Fibroblast of lung (primary cell): ENCODE results near the gene SHISA4. TPM values are rescaled to one million over a fixed set of nuclear protein-coding genes. Genes with fewer than 3 reads are reported as not detected.

ENCODE experiments used
- DNase-seq, 2 donors: peaks; one replicate each; pipeline versions ENCODE4 v3.0.0 to v3.0.0-alpha.2; 2010; ENCODE audit warnings: low read depth in 2 of 2
- H2AFZ ChIP-seq: 2 replicates; pipeline ENCODE4 v1.5.1; 2012; ENCODE audit warnings: low read length, control low read depth, inconsistent platforms
- H3K27ac ChIP-seq: 2 replicates; pipeline ENCODE4 v1.5.1; 2011; ENCODE audit warnings: low read length, control low read depth; ENCODE audit not compliant: insufficient read depth
- H3K27me3 ChIP-seq: 2 replicates; pipeline ENCODE4 v1.5.1; 2011; ENCODE audit warnings: mild to moderate bottlenecking, low read length; ENCODE audit not compliant: control insufficient read depth, insufficient read depth
- H3K36me3 ChIP-seq: 2 replicates; pipeline ENCODE4 v1.5.1; 2011; ENCODE audit warnings: low read length; ENCODE audit not compliant: control insufficient read depth, insufficient read depth
- H3K4me1 ChIP-seq: 2 replicates; pipeline ENCODE4 v1.5.1; 2011; ENCODE audit warnings: low read length; ENCODE audit not compliant: control insufficient read depth, insufficient read depth; ENCODE audit errors: extremely low read depth
- H3K4me2 ChIP-seq: 2 replicates; pipeline ENCODE4 v1.5.1; 2011; ENCODE audit warnings: low read length, control low read depth; ENCODE audit not compliant: insufficient read depth; ENCODE audit errors: extremely low read depth
- H3K4me3 ChIP-seq, 4 experiments: fragments of 200-600 bp in 1 of 4; sonication (generic) in 1 of 4; replicated peaks in 1 of 4; 2 replicates each; pipeline ENCODE4 v1.5.1; 2011 to 2016; ENCODE audit warnings: low read length in 4 of 4, low read depth in 3 of 4, mild to moderate bottlenecking in 3 of 4, control low read depth in 2 of 4, inconsistent platforms in 1 of 4, mixed read lengths in 1 of 4; ENCODE audit not compliant: insufficient read depth in 1 of 4; ENCODE audit errors: control extremely low read depth in 1 of 4
- H3K79me2 ChIP-seq: 2 replicates; pipeline ENCODE4 v1.5.1; 2012; ENCODE audit warnings: mild to moderate bottlenecking, low read length, inconsistent platforms; ENCODE audit not compliant: control insufficient read depth, insufficient read depth
- H3K9ac ChIP-seq: 2 replicates; pipeline ENCODE4 v1.5.1; 2011; ENCODE audit warnings: mild to moderate bottlenecking, low read length, control low read depth; ENCODE audit not compliant: insufficient read depth
- H3K9me3 ChIP-seq: 2 replicates; pipeline ENCODE4 v1.5.1; 2012; ENCODE audit warnings: low read depth, low read length; ENCODE audit not compliant: control insufficient read depth, insufficient read depth
- H4K20me1 ChIP-seq: 2 replicates; pipeline ENCODE4 v1.5.1; 2011; ENCODE audit warnings: low read length; ENCODE audit not compliant: control insufficient read depth, insufficient read depth; ENCODE audit errors: extremely low read depth
- EZH2 ChIP-seq: IDR thresholded peaks from 2 replicates; pipeline ENCODE4 v1.5.1; 2012; ENCODE audit warnings: low read length, control low read depth, mild to moderate bottlenecking; ENCODE audit errors: missing control alignments
- polyA plus RNA-seq, 2 donors: library from polyadenylated mRNA; depleted of rRNA in 1 of 2; stranded (reverse) in 1 of 2; unstranded in 1 of 2; fragments of >200 nt; gene quantifications; 2 replicates each; pipeline ENCODE4 v1.2.1, GENCODE V29; 2011 to 2012; ENCODE audit warnings: missing spikeins in 1 of 2
- total RNA-seq: library from RNA; depleted of rRNA; stranded (reverse); fragments of >200 nt; gene quantifications from 2 replicates; pipeline ENCODE4 v1.2.1, GENCODE V29; 2014
- TF ChIP-seq, protein P1 (sequence below), 2 donors: IDR thresholded peaks in 1 of 2; conservative IDR thresholded peaks in 1 of 2; 1 replicate in 1 of 2; 2 replicates in 1 of 2; pipeline ENCODE4 v1.5.1; 2011 to 2012; ENCODE audit warnings: low read length in 2 of 2, control low read depth in 1 of 2, inconsistent platforms in 1 of 2, low read depth in 1 of 2, mild to moderate bottlenecking in 1 of 2

Gene SHISA4
- total and polyA plus RNA-seq, 2 donors (not counting 1 experiment from before 2014, with no cell fraction given), result 19.0 to 27.1 TPM

DNA sequence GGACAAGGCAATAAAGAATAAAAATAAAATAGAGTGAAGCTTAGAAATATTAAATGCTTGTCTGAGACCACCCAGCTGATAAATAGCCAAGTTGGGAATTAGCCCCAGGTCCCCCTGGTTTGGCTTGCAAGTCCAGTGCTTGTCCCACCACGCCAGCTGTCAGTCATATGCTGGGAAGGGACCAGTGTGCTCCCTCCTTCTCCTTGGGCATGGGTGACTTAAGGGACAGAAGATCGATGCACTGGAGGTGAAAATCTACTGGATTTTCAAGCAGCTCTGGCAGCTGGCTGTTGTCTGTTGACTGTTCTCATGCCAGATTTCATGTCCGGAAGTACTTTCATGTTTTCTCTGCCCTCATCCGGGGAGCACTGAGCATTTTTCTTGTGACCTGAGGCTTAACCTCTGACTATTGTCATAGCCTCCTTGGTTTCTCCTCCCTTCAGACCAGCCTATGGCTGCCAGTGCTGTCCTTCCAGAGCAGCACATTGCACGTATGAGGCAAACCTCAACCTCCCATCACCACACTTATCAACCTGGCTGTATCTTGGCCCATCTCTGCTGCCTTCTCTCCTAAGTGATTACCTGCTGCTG is 45.2 kb downstream of the SHISA4 start:
- no peaks in the 10 kb centered on the region for H3K9me3 ChIP-seq
- peaks cover 17% of the 10 kb centered on the region for H3K4me1 ChIP-seq
- H2AFZ ChIP-seq, result peak overlapping the region; percentile 36
- no peak for TF ChIP-seq EZH2
- TF ChIP-seq, protein P1, sequence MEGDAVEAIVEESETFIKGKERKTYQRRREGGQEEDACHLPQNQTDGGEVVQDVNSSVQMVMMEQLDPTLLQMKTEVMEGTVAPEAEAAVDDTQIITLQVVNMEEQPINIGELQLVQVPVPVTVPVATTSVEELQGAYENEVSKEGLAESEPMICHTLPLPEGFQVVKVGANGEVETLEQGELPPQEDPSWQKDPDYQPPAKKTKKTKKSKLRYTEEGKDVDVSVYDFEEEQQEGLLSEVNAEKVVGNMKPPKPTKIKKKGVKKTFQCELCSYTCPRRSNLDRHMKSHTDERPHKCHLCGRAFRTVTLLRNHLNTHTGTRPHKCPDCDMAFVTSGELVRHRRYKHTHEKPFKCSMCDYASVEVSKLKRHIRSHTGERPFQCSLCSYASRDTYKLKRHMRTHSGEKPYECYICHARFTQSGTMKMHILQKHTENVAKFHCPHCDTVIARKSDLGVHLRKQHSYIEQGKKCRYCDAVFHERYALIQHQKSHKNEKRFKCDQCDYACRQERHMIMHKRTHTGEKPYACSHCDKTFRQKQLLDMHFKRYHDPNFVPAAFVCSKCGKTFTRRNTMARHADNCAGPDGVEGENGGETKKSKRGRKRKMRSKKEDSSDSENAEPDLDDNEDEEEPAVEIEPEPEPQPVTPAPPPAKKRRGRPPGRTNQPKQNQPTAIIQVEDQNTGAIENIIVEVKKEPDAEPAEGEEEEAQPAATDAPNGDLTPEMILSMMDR (conservative IDR thresholded peaks at IDR 0.05 in 1 of 2, IDR thresholded peaks at IDR 0.05 in 1 of 2; ENCODE audit: low read depth in 1 of 2, low read length in 2 of 2), result no peak
- H3K4me3 ChIP-seq, result no peak overlapping the region
- no peaks in the 10 kb centered on the region for H4K20me1 ChIP-seq
- H3K79me2 ChIP-seq, result no peaks in the 10 kb centered on the region
- no peaks in the 10 kb centered on the region for H3K27me3 ChIP-seq
- H3K36me3 ChIP-seq, result peaks cover 1% of the 10 kb centered on the region
- no peak overlapping the region for H3K9ac ChIP-seq
- peak; percentile 33 to 53 for DNase-seq
- H3K27ac ChIP-seq, result no peak overlapping the region
- H3K4me2 ChIP-seq, result no peak overlapping the region

DNA sequence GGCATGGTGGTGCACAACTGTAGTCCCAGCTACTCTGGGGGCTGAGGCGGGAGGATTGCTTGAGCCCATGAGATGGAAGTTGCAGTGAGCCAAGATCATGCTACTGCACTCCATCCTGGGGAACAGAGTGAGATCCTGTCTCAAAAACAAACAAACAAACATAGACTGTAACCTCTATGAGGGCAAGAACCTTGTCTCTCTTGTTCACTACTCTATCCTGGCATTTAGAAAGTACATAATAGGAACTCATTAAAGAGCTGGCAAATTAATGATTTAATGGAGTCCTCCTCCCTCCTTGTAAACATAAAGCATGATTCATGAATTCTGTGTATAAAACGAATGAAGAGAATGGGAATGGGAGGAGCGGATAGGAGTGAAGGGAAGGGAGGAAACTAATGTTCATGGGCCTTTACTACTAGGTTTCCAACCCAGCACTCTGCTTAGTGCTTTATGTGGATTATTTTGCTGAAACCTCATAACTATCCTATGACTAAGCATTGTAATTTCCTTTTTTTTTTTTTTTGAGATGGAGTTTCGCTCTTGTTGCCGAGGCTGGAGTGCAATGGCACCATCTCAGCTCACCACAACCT is 49.0 kb downstream of the SHISA4 start:
- Histone ChIP-seq H3K27me3 (no peaks in the 10 kb centered on the region), H3K79me2 (no peaks in the 10 kb centered on the region), H3K9me3 (no peaks in the 10 kb centered on the region), H3K4me1 (peaks cover 30% of the 10 kb centered on the region), H3K9ac (no peak overlapping the region), H3K4me2 (no peak overlapping the region), H2AFZ (no peak overlapping the region), H3K36me3 (peaks cover 3% of the 10 kb centered on the region), H3K4me3 (no peak overlapping the region), H4K20me1 (no peaks in the 10 kb centered on the region), H3K27ac (peak overlapping the region; percentile 49)
- DNase-seq, result peak; percentile 84 to 88
- TF ChIP-seq, protein P1 (conservative IDR thresholded peaks at IDR 0.05 in 1 of 2, IDR thresholded peaks at IDR 0.05 in 1 of 2; ENCODE audit: low read depth in 1 of 2, low read length in 2 of 2), result no peak
- TF ChIP-seq EZH2, result no peak

DNA sequence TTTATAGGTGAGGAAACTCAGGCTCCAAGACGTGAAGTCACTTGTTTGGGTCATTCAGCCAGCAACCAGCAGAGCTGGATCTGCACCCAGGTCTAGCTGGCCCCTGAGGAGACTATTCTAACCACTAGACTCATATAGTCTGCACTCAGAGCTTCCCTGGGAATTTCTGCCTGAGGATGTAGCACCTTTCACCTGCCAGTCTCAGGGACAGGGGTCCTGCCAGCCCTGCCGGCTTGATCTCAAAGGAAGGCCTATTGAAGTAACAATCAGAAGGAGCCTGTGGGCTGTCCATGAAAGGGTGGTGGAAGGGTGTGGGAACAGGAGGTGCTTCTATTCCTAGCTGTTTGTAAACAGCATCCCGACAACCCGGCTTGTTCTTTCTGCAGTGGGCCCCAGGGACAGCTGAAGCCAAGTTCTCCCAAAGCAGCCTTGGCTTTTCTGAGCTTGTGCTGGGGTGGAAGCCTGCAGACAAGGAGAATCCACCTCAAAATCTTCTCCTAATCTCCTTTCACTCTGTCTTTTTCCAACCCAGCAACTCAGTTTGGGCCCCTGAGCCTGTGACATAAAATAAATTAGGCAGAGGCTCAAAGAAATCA is 49.8 kb downstream of the SHISA4 start:
- H3K27me3 ChIP-seq, result no peaks in the 10 kb centered on the region
- H3K4me3 ChIP-seq, result no peak overlapping the region
- H3K27ac ChIP-seq, result peak overlapping the region; percentile 49
- peaks cover 32% of the 10 kb centered on the region for H3K4me1 ChIP-seq
- H2AFZ ChIP-seq, result peak overlapping the region; percentile 15
- no peak for TF ChIP-seq EZH2
- TF ChIP-seq, protein P1 (conservative IDR thresholded peaks at IDR 0.05 in 1 of 2, IDR thresholded peaks at IDR 0.05 in 1 of 2; ENCODE audit: low read depth in 1 of 2, low read length in 2 of 2), result no peak
- no peak overlapping the region for H3K9ac ChIP-seq
- DNase-seq, result no peak
- H3K9me3 ChIP-seq, result no peaks in the 10 kb centered on the region
- H4K20me1 ChIP-seq, result no peaks in the 10 kb centered on the region
- H3K4me2 ChIP-seq, result peak overlapping the region; percentile 33
- H3K36me3 ChIP-seq, result peaks cover 3% of the 10 kb centered on the region
- no peaks in the 10 kb centered on the region for H3K79me2 ChIP-seq
